Stimulated activated naive B cell treated with anti-CD40 and anti-IgM and Interleukin-4, amounts not matched to agents 10 μg/mL and 1 μg/mL and 100 μg/mL, for 72 hours (primary cell): ENCODE measurements around the gene LGALS12.
A peak's percentile ranks its signal among the peaks of the same experiment; 100 is the strongest.

Source experiments
- ATAC-seq, 2 donors: fragments of 150-1000 bp; cut with Tn5 transposase; replicated peaks; 2 replicates each; pipeline ENCODE4 v1.10.0; 2021; ENCODE audit warnings: moderate library complexity in 1 of 2
- DNase-seq: peaks from one replicate; pipeline ENCODE4 v3.0.0; 2021
- H3K27ac Mint-ChIP-seq: one replicate; pipeline ENCODE4 v1.8.0; 2022; ENCODE audit warnings: mild to moderate bottlenecking, mixed read lengths
- H3K27me3 Mint-ChIP-seq, 2 donors: one replicate each; pipeline ENCODE4 v1.8.0; 2022; ENCODE audit warnings: mixed read lengths in 2 of 2
- H3K36me3 Mint-ChIP-seq, 2 donors: one replicate each; pipeline ENCODE4 v1.8.0; 2022; ENCODE audit warnings: mixed read lengths in 2 of 2, mild to moderate bottlenecking in 1 of 2
- H3K4me1 Mint-ChIP-seq, 2 donors: one replicate each; pipeline ENCODE4 v1.8.0; 2022; ENCODE audit warnings: mixed read lengths in 2 of 2, mild to moderate bottlenecking in 1 of 2
- H3K4me3 Mint-ChIP-seq, 2 donors: one replicate each; pipeline ENCODE4 v1.8.0; 2022; ENCODE audit warnings: mild to moderate bottlenecking in 2 of 2, mixed read lengths in 2 of 2, moderate library complexity in 1 of 2
- H3K9me3 Mint-ChIP-seq, 2 donors: one replicate each; pipeline ENCODE4 v1.8.0; 2022; ENCODE audit warnings: mixed read lengths in 2 of 2, mild to moderate bottlenecking in 1 of 2

The LGALS12 gene, protein sequence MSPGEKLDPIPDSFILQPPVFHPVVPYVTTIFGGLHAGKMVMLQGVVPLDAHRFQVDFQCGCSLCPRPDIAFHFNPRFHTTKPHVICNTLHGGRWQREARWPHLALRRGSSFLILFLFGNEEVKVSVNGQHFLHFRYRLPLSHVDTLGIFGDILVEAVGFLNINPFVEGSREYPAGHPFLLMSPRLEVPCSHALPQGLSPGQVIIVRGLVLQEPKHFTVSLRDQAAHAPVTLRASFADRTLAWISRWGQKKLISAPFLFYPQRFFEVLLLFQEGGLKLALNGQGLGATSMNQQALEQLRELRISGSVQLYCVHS

GRCh38 chr11:63505857-63506528 lies at the start of gene LGALS12:
LGALS12 (plus strand) TSS chr11:63506084; CDS start chr11:63506459, 375 bp downstream.
- H3K9me3 Mint-ChIP-seq: peaks cover 0 to 1% of the 10 kb centered on the region in 2 donors
- peak within 1 kb of the TSS in 1 of 2 donors; percentile 17 for H3K4me3 Mint-ChIP-seq
- H3K4me1 Mint-ChIP-seq: peaks cover 0 to 13% of the 10 kb centered on the region in 2 donors
- no peak for DNase-seq
- H3K27ac Mint-ChIP-seq: no peak within 1 kb of the TSS
- ATAC-seq: no peak
- peaks cover 36 to 44% of the 10 kb centered on the region in 2 donors for H3K27me3 Mint-ChIP-seq
- H3K36me3 Mint-ChIP-seq: no peaks in the 10 kb centered on the region

DNA sequence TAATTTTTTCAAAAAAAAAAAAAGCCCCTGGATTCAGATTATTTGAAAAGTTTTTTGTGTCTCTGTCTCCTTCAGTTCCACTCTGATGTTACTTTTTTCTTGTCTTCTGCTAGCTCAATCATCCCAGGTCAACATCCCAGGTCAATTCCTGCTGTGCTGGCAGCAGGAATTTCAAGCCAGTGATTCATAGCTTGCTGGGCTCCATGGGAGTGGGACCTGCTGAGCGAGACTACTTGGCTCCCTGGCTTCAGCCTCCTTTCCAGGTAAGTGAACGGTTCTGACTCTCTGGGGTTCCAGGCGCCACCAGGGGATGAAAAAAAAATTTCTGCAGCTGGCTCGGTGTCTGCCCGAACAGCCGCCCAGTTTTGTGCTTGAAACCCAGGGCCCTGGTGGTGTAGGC lies 46.3 kb upstream of the LGALS12 start:
- Mint-ChIP-seq H3K36me3 (no peaks in the 10 kb centered on the region), H3K27me3 (peaks cover 5 to 20% of the 10 kb centered on the region in 2 donors), H3K9me3 (no peaks in the 10 kb centered on the region), H3K4me3 (no peak overlapping the region), H3K27ac (no peak overlapping the region), H3K4me1 (no peaks in the 10 kb centered on the region)
- ATAC-seq (no peak), DNase-seq (no peak)

DNA sequence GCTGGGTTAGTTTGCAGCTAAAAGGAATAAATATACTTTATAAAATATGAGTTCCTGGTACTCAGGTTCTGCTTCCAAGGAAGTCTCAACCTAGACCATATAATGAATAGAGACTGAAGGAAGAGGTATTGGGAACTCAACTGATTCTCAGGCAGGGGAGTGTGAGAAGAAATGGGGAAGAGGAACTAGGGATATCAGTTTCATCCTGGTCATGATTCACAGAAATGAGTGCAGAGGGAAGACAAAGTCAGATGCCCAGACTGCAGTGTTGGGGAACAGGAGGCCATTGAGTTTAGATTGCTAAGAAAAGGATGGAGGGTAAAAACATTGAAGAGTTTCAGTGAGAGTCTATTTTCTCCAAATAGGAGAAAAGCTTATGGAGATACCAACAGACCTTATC lies 43.7 kb upstream of the LGALS12 start:
- H3K27ac Mint-ChIP-seq: no peak overlapping the region
- no peak for ATAC-seq
- no peaks in the 10 kb centered on the region for H3K9me3 Mint-ChIP-seq
- no peak for DNase-seq
- no peaks in the 10 kb centered on the region for H3K4me1 Mint-ChIP-seq
- peaks cover 12 to 31% of the 10 kb centered on the region in 2 donors for H3K27me3 Mint-ChIP-seq
- H3K36me3 Mint-ChIP-seq: no peaks in the 10 kb centered on the region
- no peak overlapping the region for H3K4me3 Mint-ChIP-seq

DNA sequence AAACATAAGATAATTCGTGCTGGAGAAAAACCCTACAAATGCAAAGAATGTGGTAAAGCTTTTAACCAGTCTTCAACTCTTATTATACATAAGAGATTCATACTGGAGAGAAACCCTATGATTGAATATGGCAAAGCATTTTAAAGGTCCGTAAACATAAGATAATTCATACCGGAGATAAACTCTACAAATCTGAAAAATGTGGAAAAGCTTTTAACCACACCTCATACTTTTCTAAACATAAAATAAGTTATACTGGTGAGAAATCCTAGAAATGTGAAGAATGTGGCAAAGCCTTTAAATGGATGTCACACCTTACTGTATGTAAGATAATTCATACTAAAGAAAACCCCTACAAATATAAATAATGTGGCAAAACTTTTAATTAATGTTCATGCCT lies 35.6 kb upstream of the LGALS12 start:
- Mint-ChIP-seq H3K9me3 (peaks cover 6 to 18% of the 10 kb centered on the region in 2 donors), H3K27me3 (peaks cover 23 to 25% of the 10 kb centered on the region in 2 donors), H3K36me3 (no peaks in the 10 kb centered on the region), H3K4me1 (no peaks in the 10 kb centered on the region), H3K4me3 (no peak overlapping the region), H3K27ac (no peak overlapping the region)
- no peak for DNase-seq
- ATAC-seq: no peak

GRCh38 chr11:63472372-63472771 lies 33.5 kb upstream of the LGALS12 start:
- no peaks in the 10 kb centered on the region for H3K4me1 Mint-ChIP-seq
- ATAC-seq: no peak
- no peak overlapping the region for H3K27ac Mint-ChIP-seq
- peaks cover 3 to 6% of the 10 kb centered on the region in 2 donors for H3K36me3 Mint-ChIP-seq
- H3K9me3 Mint-ChIP-seq: peaks cover 11 to 24% of the 10 kb centered on the region in 2 donors
- H3K4me3 Mint-ChIP-seq: no peak overlapping the region
- DNase-seq: no peak
- H3K27me3 Mint-ChIP-seq: peaks cover 21 to 24% of the 10 kb centered on the region in 2 donors

GRCh38 chr11:63476618-63477017 lies 29.3 kb upstream of the LGALS12 start:
- ATAC-seq: no peak
- Mint-ChIP-seq H3K4me3 (no peak overlapping the region), H3K9me3 (peaks cover 11 to 12% of the 10 kb centered on the region in 2 donors)

GRCh38 chr11:63478896-63479295 lies 27.0 kb upstream of the LGALS12 start:
- Mint-ChIP-seq H3K9me3 (peaks cover 8 to 9% of the 10 kb centered on the region in 2 donors), H3K4me1 (no peaks in the 10 kb centered on the region), H3K36me3 (peaks cover 3 to 6% of the 10 kb centered on the region in 2 donors), H3K27me3 (peaks cover 46 to 55% of the 10 kb centered on the region in 2 donors), H3K27ac (no peak overlapping the region), H3K4me3 (no peak overlapping the region)
- peak; percentile 66 to 72 for ATAC-seq
- peak; percentile 25 for DNase-seq

More at GRCh38 chr11:63476618-63477017, 29.3 kb upstream of the LGALS12 start:
- Mint-ChIP-seq H3K27me3 (peaks cover 33 to 40% of the 10 kb centered on the region in 2 donors), H3K36me3 (peaks cover 3 to 6% of the 10 kb centered on the region in 2 donors), H3K27ac (no peak overlapping the region), H3K4me1 (no peaks in the 10 kb centered on the region)
- DNase-seq: no peak

DNA sequence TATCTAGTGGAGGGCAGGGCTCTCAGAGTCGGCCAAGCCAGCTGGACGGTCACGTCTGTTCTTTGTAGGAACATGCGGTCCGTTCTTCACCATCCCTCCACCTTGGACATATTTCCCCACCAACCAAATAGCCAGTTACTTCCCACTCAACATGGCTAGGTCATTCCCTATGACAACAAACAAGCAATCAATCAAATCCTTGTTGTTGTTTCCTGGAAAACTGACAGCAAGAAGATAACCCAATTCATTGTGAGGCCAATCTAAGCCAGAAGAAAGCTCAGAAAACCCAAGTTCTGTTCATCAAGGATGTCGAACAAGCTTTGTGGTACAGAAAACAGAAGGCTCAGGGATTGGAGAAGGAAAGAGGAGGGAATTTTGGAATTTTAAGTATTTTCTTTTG lies 25.8 kb upstream of the LGALS12 start:
- no peak overlapping the region for H3K27ac Mint-ChIP-seq
- H3K27me3 Mint-ChIP-seq: peaks cover 48 to 67% of the 10 kb centered on the region in 2 donors
- no peak overlapping the region for H3K4me3 Mint-ChIP-seq
- ATAC-seq (no peak), DNase-seq (no peak)
- H3K4me1 Mint-ChIP-seq: no peaks in the 10 kb centered on the region
- H3K9me3 Mint-ChIP-seq: peaks cover 14 to 17% of the 10 kb centered on the region in 2 donors
- peaks cover 6 to 10% of the 10 kb centered on the region in 2 donors for H3K36me3 Mint-ChIP-seq

- peaks cover 15 to 18% of the 10 kb centered on the region in 2 donors for H3K9me3 Mint-ChIP-seq
- no peak overlapping the region for H3K27ac Mint-ChIP-seq
- no peak overlapping the region for H3K4me3 Mint-ChIP-seq
- ATAC-seq: no peak
- peaks cover 0 to under 1% of the 10 kb centered on the region in 2 donors for H3K4me1 Mint-ChIP-seq
- no peak for DNase-seq
- H3K36me3 Mint-ChIP-seq: peaks cover 4% of the 10 kb centered on the region in 2 donors
- H3K27me3 Mint-ChIP-seq: peaks cover 49 to 70% of the 10 kb centered on the region in 2 donors
Observed at GRCh38 chr11:63485777-63486176, 20.1 kb upstream of the LGALS12 start.

DNA sequence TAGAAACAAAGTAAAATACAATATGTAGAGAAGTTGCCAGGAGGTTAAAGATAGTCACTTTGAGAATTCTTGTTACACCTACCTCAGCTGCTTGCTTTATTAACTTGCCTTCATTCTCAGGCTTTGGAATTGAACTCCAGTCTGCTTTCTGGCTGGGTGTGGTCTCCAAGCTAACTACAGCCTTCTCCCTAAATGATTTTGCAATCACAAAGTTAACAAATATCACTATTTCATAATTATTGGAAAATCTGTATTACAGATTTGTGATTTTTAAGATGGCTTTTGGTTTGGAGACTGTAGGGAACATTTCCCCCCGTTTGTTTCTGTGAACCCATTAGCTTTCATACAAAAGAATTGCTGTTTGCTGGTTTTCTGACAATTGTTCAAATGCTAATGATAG lies 17.1 kb upstream of the LGALS12 start:
- DNase-seq (no peak), ATAC-seq (no peak)
- no peak overlapping the region for H3K4me3 Mint-ChIP-seq
- no peak overlapping the region for H3K27ac Mint-ChIP-seq
- peaks cover 14 to 22% of the 10 kb centered on the region in 2 donors for H3K9me3 Mint-ChIP-seq
- peaks cover 48 to 69% of the 10 kb centered on the region in 2 donors for H3K27me3 Mint-ChIP-seq
- H3K36me3 Mint-ChIP-seq: peaks cover 5 to 7% of the 10 kb centered on the region in 2 donors
- peaks cover 5 to 8% of the 10 kb centered on the region in 2 donors for H3K4me1 Mint-ChIP-seq

DNA sequence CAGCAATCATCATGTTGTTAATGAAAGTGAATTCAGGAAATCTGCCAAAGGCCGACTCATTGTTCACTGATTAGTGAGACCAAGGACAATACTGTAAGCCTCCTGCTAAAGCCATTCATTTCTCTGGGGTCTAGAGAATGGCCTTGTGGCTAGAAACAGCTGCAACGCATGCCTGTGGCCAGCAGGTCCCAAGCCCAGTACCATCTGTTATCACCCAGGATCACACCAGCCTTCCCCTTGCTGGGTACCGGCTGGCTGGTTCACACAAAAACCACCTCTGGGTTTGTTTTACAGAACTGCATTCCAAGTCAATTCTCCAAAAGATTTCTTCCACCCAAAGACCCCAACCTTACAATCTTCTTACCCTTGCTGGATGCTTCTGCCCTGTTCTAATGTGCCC lies 16.0 kb upstream of the LGALS12 start:
- Mint-ChIP-seq H3K36me3 (peaks cover 3% of the 10 kb centered on the region in 2 donors), H3K27ac (no peak overlapping the region), H3K4me1 (peaks cover 5 to 8% of the 10 kb centered on the region in 2 donors), H3K9me3 (peaks cover 10 to 13% of the 10 kb centered on the region in 2 donors), H3K27me3 (peaks cover 50 to 67% of the 10 kb centered on the region in 2 donors), H3K4me3 (no peak overlapping the region)
- DNase-seq (no peak), ATAC-seq (no peak)

DNA sequence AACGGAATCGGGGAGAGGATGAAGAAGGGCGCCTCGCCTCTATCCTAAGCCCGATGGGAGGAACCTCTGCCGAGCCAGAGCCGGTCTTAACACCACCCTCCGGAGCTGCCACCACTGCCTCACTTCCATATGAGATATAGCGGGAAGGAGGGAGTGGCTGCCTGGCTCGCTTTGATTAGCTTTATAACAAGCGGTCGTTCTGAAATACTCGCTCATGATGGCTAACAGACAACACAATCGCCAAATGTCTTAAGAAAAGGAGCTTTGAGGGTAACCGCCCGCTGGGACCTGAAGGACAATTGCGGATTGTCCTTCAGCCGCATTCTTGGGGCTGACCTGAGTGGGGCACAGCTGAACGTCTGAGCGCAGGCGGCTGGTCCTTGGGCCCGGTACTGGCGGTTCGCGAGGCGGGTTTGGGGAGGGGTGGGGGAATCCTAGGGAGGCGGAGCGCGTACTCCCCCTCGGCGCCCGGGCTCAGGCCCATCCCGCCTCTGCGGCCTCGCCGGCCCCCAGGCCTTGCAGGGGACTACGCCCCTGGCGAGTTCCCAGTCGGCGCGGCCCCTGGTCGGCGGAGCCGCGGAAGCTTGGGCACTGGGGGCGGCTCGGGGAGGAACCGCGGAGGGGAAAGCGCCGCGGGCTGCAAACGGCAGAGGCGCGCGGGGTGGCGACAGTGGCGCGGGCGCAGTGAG lies 15.2 kb upstream of the LGALS12 start, which contains the start of gene PLAAT5:
Gene PLAAT5, minus strand, starts transcription at position 617 of the 689 bp plus-strand sequence. Its CDS starts 133 bp downstream, at position 484.
- Mint-ChIP-seq H3K4me3 (peak within 1 kb of the TSS; percentile 44 to 69), H3K4me1 (peaks cover 5 to 8% of the 10 kb centered on the region in 2 donors), H3K27me3 (peaks cover 47 to 66% of the 10 kb centered on the region in 2 donors), H3K9me3 (peaks cover 4 to 5% of the 10 kb centered on the region in 2 donors), H3K36me3 (peaks cover 2 to 3% of the 10 kb centered on the region in 2 donors), H3K27ac (no peak within 1 kb of the TSS)
- ATAC-seq (no peak), DNase-seq (no peak)

GRCh38 chr11:63491240-63491587 lies 14.7 kb upstream of the LGALS12 start:
- ATAC-seq (no peak), DNase-seq (no peak)
- H3K9me3 Mint-ChIP-seq: peaks cover 3 to 4% of the 10 kb centered on the region in 2 donors
- peaks cover 47 to 67% of the 10 kb centered on the region in 2 donors for H3K27me3 Mint-ChIP-seq
- H3K27ac Mint-ChIP-seq: no peak overlapping the region
- peaks cover 2 to 3% of the 10 kb centered on the region in 2 donors for H3K36me3 Mint-ChIP-seq
- peaks cover 5 to 8% of the 10 kb centered on the region in 2 donors for H3K4me1 Mint-ChIP-seq
- H3K4me3 Mint-ChIP-seq: peak overlapping the region; percentile 44 to 69
